Stomach (tissue), 9 donors: ENCODE data around the gene NBDY. TPM values are rescaled to one million over a fixed set of nuclear protein-coding genes. Genes with fewer than 3 reads are reported as not detected.

Experiments
- DNase-seq, 2 donors: peaks; one replicate each; pipeline versions ENCODE4 v3.0.0 to v3.0.0-alpha.2; 2013 to 2019
- H3K27ac ChIP-seq, 5 donors: fragments of 200-600 bp in 4 of 5; sonication (generic) in 4 of 5; one replicate each; pipeline ENCODE4 v1.5.1; 2013 to 2019; ENCODE audit warnings: mild to moderate bottlenecking in 1 of 5, moderate library complexity in 1 of 5
- H3K27me3 ChIP-seq, 3 donors: fragments of 200-600 bp; sonication (generic); one replicate each; pipeline ENCODE4 v1.5.1; 2017 to 2019; ENCODE audit warnings: mixed run types in 1 of 3
- H3K36me3 ChIP-seq, 4 donors: fragments of 200-600 bp; sonication (generic); 1 replicate in 3 of 4; 2 replicates in 1 of 4; pipeline ENCODE4 v1.5.1; 2016 to 2019
- H3K4me1 ChIP-seq, 4 donors: fragments of 200-600 bp; sonication (generic); one replicate each; pipeline ENCODE4 v1.5.1; 2016 to 2019
- H3K4me3 ChIP-seq, 4 donors: fragments of 200-600 bp; sonication (generic) in 3 of 4; one replicate each; pipeline ENCODE4 v1.5.1; 2016 to 2019; ENCODE audit warnings: mild to moderate bottlenecking in 1 of 4
- H3K9me3 ChIP-seq, 4 donors: fragments of 200-600 bp; sonication (generic); one replicate each; pipeline ENCODE4 v1.5.1; 2016 to 2019
- CTCF ChIP-seq, 7 experiments: fragments of 450-650 bp in 4 of 7; fragments of 200-600 bp in 3 of 7; sonication (generic) in 3 of 7; IDR thresholded peaks; one replicate each; pipeline ENCODE4 v1.5.1; 2016 to 2019; ENCODE audit warnings: antibody characterized with exemption in 7 of 7, control low read depth in 2 of 7, mild to moderate bottlenecking in 1 of 7
- EP300 ChIP-seq: sonication (generic); formaldehyde crosslinking; IDR thresholded peaks from one replicate; pipeline ENCODE4 v1.6.1; 2017; ENCODE audit warnings: antibody characterized with exemption
- POLR2A ChIP-seq, 4 donors: fragments of 450-650 bp; IDR thresholded peaks; one replicate each; pipeline ENCODE4 v1.6.1; 2016; ENCODE audit warnings: antibody characterized with exemption in 4 of 4, control low read depth in 2 of 4, mild to moderate bottlenecking in 1 of 4, moderate library complexity in 1 of 4
- POLR2AphosphoS5 ChIP-seq, 3 donors: sonication (generic); formaldehyde crosslinking; IDR thresholded peaks; one replicate each; pipeline ENCODE4 v1.6.1; 2016; ENCODE audit warnings: antibody characterized with exemption in 3 of 3
- WGBS, 5 donors: extraction: QIAGEN DNeasy Blood & Tissue Kit in 3 of 5; methylation state at CpG; one replicate each; pipeline versions ENCODE4 v1.1.5 to v1.1.7; 2013 to 2018; 5-methylcytosine and 5-hydroxymethylcytosine counted together
- intact Hi-C: fragments of 100-400 bp; cut with DNase I; formaldehyde crosslinking; loops from one replicate; pipeline ENCODE4 v1.15.1; 2023; ENCODE audit warnings: low total_unique reads
- polyA plus RNA-seq, 3 donors: library from polyadenylated mRNA; stranded (reverse); fragments of 200-250 nt; gene quantifications; one replicate each; pipeline ENCODE4 v1.2.3, GENCODE V29; 2013
- total RNA-seq, 5 donors: library from RNA; depleted of rRNA; stranded (reverse); fragments of >200 nt; gene quantifications; one replicate each; pipeline versions ENCODE4 v1.1.0 to v1.2.3, GENCODE V29; 2014 to 2016
- donor health status: healthy with polysubstance abuse.
- donor health status: Bipolar disorder and iron deficiency.
- donor health status: healthy.

Gene NBDY
- total and polyA plus RNA-seq, 8 donors, result 5.7 to 46.6 (median 16.5) TPM; not detected in 1

DNA sequence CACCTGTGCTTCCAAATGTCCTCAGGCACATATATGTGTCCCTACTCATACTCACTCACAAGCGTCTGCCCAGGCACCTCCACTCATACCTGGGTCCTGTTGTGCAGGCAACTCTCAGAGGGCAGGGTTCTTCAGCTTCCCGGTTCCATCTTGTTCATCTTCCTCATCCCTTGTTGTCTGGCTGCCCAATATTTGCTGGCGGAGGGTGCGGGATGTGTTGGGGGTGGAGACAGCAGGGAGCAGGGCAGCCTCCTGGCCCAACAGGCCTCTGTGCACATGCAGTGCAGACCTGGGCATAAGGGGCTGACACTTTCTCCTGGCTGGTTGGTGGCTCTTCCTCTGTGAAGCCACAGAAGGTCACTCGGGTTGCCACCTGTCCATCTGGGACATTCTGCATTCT lies 32.1 kb downstream of the NBDY start:
- no peak overlapping the region for H3K4me3 ChIP-seq
- 72 to 100% (median 85%) methylated on average over 2 to 5 of the region's 5 CpGs for WGBS, 5 donors
- no peaks in the 10 kb centered on the region for H3K36me3 ChIP-seq
- TF ChIP-seq EP300, result no peak
- TF ChIP-seq CTCF (IDR thresholded peaks at IDR 0.05), result no peak
- no peak for TF ChIP-seq POLR2AphosphoS5 (IDR thresholded peaks at IDR 0.05)
- no peak for TF ChIP-seq POLR2A (IDR thresholded peaks at IDR 0.05)
- H3K27me3 ChIP-seq, result peaks cover 0 to 3% (median 0%) of the 10 kb centered on the region in 3 donors
- DNase-seq, result no peak
- no peak overlapping the region for H3K27ac ChIP-seq
- H3K4me1 ChIP-seq, result peaks cover 0 to 38% (median 17%) of the 10 kb centered on the region in 4 donors
- intact Hi-C loops, result loop anchor here (10.0 kb wide), 1 partner anchor 224 kb away; no protein-coding TSS in a partner anchor
- H3K9me3 ChIP-seq, result no peaks in the 10 kb centered on the region

- intact Hi-C loops, result loop anchor here (10.0 kb wide), 1 partner anchor 223 kb away; no protein-coding TSS in a partner anchor
- DNase-seq, result no peak
- no peak overlapping the region for H3K4me3 ChIP-seq
- no peak for TF ChIP-seq POLR2AphosphoS5 (IDR thresholded peaks at IDR 0.05)
- TF ChIP-seq CTCF (IDR thresholded peaks at IDR 0.05), result no peak
- TF ChIP-seq POLR2A (IDR thresholded peaks at IDR 0.05), result no peak
- TF ChIP-seq EP300, result no peak
- 48 to 67% (median 53%) methylated on average over 3 of the region's 3 CpGs for WGBS, 5 donors
- peaks cover 0 to 3% (median 0%) of the 10 kb centered on the region in 3 donors for H3K27me3 ChIP-seq
- peaks cover 0 to 47% (median 19%) of the 10 kb centered on the region in 4 donors for H3K4me1 ChIP-seq
- no peak overlapping the region for H3K27ac ChIP-seq
- H3K36me3 ChIP-seq, result peaks cover 0 to 5% (median 0%) of the 10 kb centered on the region in 4 donors
- no peaks in the 10 kb centered on the region for H3K9me3 ChIP-seq
Measured at GRCh38 chrX:56762220-56762619, 33.2 kb downstream of the NBDY start.

- WGBS, 5 donors, result 63 to 84% (median 73%) methylated on average over 4 to 6 of the region's 6 CpGs
- peak in 1 of 2 donors; percentile 5 for DNase-seq
- Histone ChIP-seq H3K4me1 (peaks cover 0 to 47% (median 19%) of the 10 kb centered on the region in 4 donors), H3K27me3 (peaks cover 0 to 3% (median 0%) of the 10 kb centered on the region in 3 donors), H3K27ac (no peak overlapping the region), H3K9me3 (no peaks in the 10 kb centered on the region), H3K4me3 (peak overlapping the region in 1 of 4 donors; percentile 67), H3K36me3 (peaks cover 0 to 7% (median 0%) of the 10 kb centered on the region in 4 donors)
- intact Hi-C loops, result loop anchor here (10.0 kb wide), 1 partner anchor 222 kb away; no protein-coding TSS in a partner anchor
- TF ChIP-seq EP300 (no peak), CTCF (IDR thresholded peaks at IDR 0.05) (no peak), POLR2A (IDR thresholded peaks at IDR 0.05) (no peak), POLR2AphosphoS5 (IDR thresholded peaks at IDR 0.05) (no peak)
Measured at GRCh38 chrX:56762707-56763555, 33.9 kb downstream of the NBDY start.

DNA sequence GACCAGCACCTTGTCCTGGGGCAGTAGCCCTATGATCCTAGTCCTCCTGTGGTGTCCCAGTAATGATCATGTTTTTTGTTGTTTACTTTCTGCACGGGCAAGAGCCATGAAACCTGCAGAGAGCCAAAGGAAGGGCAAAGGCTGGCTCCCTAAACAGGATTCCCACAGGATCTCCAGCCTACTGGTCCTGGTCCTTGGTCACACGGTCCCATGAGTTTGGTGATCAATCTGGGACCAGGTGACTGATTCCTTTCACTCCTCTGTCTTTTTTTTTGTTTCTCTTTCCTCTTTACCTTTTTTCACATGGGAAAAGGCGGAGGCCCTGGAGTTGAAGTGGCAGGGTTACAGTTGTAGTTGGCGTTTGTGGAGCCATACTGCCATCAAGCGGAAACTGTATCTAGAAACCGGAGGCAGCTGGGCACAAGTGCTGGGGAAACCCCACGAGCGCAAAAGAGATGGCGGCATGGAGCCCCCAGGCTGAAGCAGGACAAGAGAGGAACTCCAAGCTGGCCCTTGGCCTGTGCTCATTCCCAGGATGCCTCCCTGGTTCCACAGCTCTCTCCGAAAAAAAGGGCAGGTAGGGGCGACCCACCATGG lies 34.6 kb downstream of the NBDY start:
- Histone ChIP-seq H3K9me3 (no peaks in the 10 kb centered on the region), H3K36me3 (peaks cover 0 to 7% (median 0%) of the 10 kb centered on the region in 4 donors), H3K4me1 (peaks cover 0 to 47% (median 19%) of the 10 kb centered on the region in 4 donors), H3K4me3 (peak overlapping the region in 2 of 4 donors; percentile 53 to 67), H3K27me3 (peaks cover 0 to 3% (median 0%) of the 10 kb centered on the region in 3 donors), H3K27ac (peak overlapping the region in 4 of 5 donors; percentile 7 to 88 (median 81))
- WGBS, 5 donors, result 40 to 82% (median 67%) methylated on average over 9 to 11 of the region's 11 CpGs
- DNase-seq, result peak; percentile 82 to 96
- no peak for TF ChIP-seq EP300
- TF ChIP-seq CTCF (IDR thresholded peaks at IDR 0.05), result peak in 1 of 7 experiments; percentile 46
- TF ChIP-seq POLR2A (IDR thresholded peaks at IDR 0.05), result no peak
- intact Hi-C loops, result loop anchor here (10.0 kb wide), 1 partner anchor 221 kb away; no protein-coding TSS in a partner anchor
